RPMI7951 (cell line): ENCODE measurements around the gene IQGAP3. TPM values are rescaled to one million over a fixed set of nuclear protein-coding genes. Genes with fewer than 3 reads are reported as not detected.

Experiments used
- DNase-seq: peaks from one replicate; pipeline ENCODE4 v3.0.0-alpha.2; 2012; ENCODE audit warnings: low read depth
- total RNA-seq: library from RNA; depleted of rRNA; stranded (reverse); fragments of >200 nt; shearing (Covaris generic); gene quantifications from 2 replicates; pipeline ENCODE4 v1.2.3, GENCODE V29; 2014

The IQGAP3 gene
- total RNA-seq, 1 experiment from 2014 or later, result 32.8 TPM

GRCh38 chr1:156544592-156545102 is 27.7 kb downstream of the IQGAP3 start:
- no peak for DNase-seq

- DNase-seq, result no peak
These were observed 29.3 kb downstream of the IQGAP3 start for GRCh38 chr1:156543066-156543465.

DNA sequence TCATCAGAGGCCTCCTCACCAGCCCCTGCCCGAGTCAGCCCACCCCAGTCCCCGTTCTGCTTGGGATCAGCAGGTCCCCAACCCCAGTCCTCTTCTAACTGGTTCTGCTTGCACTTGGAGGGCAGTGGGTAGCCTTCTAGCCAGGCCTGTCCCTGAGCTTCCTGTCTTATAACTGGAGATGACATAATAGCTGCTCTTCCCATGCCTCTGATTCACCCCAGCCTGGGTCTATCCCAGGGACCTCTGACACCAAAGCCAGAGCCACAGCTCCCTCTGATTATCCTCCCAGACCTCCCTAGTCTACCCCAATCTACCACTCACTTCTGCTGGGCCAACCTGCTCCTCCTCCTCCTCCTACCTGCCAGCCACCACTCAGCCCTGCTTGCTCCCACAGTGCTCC is 31.4 kb downstream of the IQGAP3 start:
- no peak for DNase-seq

DNA sequence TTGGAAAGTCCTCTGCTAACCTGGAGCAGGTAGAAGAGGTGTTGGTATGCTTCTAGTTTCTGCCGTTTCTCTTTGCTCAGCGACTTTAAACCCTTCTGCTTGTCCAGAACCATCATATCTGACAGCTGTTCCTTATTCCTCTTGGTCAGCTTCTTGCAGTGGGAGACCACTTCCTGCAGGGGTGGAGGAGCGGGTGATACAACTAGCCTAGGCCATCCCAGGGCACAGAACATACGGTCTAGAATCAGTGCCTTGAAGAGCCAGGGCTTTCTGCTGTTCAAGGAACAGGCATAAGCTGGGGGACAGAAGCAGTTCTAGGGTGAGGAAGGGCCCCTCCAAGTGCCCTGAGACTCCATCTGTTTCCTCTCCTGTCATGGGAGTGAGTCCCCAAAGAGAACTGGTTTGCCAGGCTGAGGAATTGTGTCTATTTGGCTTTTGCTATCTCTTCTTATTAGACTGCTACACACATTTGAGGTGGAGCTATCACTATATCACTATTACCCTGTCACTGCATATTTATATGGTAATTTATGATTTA is 32.5 kb downstream of the IQGAP3 start:
- DNase-seq, result no peak

- DNase-seq, result no peak
These were observed 33.5 kb downstream of the IQGAP3 start for GRCh38 chr1:156538711-156539440.

DNA sequence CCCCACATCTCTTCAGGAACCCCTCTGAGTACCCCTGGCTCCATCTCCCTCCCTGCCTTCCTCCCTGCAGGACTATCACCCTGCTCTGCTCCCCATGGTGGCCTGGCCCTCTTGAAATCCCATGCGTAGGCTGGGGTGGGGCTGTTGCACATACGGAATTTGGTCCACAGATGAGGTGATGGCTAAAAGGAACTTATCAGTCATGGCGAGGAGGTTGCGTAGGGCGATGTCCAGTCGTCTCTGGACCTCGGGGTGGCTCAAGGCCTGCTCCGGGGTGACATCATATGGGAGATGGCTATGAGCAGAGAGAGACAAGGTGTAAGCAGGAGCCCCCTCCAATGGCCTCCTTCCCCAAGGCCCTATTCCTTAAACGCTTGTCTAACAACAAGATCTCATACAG is 35.3 kb downstream of the IQGAP3 start:
- DNase-seq, result no peak

DNA sequence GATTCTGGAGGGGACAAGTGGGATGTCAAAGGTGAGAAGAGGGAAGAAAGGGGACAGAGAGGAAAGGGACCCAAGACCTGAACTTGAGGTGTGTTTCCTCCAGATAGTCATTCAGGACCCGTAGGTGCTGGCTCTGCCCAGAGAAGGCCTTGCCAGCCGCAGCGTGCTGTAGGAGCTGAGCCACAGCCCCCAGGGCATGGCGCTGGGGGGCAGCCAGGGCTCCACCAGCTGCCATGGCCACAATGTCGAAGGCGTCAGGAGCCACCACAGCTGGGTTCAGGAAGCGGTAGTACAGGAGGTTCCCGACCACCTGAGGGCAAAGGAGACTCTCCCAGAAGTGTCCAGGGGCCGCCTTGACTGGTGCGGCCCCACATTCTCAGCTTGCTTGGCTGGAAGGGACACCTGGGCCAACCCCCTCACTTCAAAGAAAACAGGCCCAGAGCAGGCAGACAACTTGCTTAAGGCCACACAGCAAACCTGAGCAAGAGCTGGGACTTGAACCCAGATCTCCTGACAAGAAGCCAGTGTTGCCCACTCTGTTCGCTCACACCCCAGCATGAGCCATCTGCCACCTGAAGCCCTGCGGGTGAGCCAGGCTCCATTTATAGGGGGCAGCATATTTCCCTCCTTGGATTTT is 37.8 kb downstream of the IQGAP3 start:
- DNase-seq, result no peak

DNA sequence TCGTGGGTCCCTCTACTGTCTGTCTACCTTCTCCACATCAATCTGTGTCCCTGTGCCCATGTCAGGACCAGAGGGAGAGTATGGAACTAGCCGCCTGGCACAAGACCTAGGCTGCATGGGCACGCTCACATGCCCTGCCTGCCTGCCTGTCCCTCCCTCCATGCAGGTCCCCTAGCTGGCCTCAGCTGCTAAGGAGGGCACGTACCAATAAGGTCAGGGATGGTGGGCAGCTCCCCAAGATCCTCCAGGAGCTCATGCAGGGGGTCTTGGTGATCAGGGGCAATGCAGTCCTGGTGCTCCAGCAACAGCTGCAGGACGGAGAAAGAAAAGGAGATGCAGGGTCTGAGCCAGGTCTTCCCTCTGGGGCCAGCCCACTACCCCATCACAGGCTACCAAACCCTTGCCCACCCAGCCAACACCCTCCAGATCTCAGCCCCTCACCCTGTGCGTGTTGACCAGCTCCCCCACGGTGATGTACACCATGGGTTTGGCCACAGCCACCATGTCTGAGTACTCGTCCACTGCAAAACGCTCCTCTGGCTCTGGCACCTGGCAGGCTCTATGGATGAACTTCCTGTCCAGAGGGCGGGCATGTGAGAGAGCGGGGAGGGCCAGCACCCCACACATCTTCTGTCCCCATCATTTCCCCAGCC is 38.7 kb downstream of the IQGAP3 start:
- DNase-seq, result no peak

DNA sequence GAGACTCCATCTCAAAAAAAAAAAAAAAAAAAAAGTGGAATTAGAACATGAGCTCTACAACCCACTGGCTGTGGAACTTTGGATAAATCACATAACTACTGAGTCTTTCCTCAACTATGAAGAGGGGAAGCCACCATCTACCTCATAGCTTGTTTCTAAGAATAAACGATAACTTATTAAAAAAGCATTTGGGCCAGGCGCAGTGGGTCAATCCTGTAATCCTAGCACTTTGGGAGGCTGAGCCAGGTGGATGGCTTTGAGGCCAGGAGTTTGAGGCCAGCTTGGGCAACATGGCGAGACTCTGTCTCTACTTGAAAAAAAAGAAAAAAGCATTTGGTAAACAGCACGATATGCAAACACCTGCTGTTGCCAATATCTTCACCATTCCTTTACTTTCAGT is 40.0 kb downstream of the IQGAP3 start:
- no peak for DNase-seq

GRCh38 chr1:156530006-156530405 is 42.4 kb downstream of the IQGAP3 start:
- no peak for DNase-seq

DNA sequence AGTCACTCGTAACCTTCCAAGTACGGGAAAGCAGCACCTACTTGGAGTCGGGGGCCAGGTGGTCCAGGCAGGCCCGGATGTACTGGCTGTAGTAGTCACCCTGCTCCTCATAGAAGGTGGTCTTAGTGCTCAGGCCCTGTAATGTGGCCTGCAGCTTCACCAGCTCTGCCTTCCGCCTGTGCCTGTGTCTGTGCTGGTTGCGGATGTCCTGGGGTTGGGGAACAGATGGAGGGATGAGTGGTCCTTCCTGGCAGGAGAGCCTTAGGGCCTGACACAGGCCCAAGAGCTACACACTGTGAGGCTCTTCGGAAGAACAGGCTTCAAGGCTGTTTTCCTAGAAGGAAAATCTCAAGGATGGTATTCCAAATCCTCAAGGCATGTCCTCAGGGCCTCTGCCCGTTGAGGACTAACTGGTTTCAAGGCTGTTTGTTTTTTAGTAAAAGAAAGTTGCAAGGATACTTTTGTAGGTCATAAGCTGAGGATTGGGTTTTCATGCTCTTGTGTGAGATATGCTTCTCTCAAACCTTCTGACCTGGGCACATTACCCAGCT is 43.4 kb downstream of the IQGAP3 start:
- DNase-seq, result no peak

DNA sequence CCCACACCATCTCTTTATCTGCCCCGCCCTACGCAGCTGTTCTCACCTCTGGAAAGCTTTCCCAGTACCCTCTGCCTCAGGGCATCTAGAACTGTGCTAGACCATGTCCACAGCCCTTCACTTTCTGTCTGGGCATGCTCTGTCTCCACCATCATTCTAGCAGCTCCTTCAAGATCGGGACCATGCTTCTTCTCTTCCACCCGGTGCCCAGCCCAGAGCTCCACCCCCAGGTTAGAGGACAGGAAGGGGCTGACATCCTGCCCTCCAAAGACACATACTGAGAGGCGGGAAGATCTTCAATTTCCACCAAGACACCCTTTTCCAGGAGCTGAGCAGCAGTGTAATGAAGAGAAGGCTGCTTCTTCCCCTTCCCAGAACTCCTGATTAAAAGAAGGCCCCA is 44.1 kb downstream of the IQGAP3 start:
- DNase-seq, result no peak

DNA sequence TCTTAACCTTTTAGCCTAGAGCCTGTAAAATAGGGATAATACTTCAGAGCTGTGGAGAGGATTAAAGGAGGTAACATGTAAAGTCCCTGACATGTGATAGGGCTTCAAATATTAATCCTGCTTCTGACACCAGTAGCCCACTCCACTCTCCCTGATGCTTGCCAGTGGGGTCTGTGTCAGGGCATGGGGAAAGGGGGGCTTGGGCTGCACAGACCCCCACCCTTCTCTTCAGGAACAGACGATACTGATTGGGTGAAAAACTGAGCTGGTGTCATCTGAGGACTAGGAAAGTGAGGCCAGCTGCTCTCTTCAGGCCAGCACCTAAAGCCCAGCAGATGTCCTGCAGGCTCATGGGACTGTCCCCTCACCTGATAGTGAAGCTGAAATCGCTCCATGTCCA is 44.8 kb downstream of the IQGAP3 start:
- DNase-seq, result no peak

DNA sequence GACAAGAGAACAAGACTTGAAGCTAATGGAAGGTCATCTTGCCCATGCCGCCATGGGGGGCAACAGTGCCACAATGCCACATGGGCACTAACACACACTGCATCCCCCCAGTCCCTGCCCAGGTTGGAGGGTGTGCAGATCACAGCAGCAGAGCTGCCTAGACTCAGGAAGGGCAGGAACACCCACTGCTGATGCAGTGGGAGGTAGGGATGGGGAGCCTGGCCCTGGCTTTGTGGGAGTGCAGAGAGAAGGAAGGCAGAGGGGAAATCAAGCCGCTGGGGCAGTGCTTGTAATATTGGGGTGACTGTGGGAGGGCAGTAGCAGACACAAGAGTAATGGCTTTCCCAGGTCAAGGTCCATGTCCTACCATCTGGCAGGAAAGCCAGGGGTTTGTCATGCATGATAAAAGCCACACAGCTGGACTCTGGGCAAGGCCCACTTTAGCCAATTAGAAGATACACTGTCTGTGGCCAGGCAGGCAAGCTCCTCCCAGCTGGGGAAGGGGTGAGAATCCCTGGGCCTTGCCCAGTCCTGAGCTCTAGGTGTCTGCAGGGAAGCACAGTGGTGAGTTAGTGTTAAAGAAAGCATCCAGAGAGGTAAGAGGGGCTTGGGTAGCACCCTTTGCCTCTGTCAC is 46.4 kb downstream of the IQGAP3 start:
- DNase-seq, result no peak

DNA sequence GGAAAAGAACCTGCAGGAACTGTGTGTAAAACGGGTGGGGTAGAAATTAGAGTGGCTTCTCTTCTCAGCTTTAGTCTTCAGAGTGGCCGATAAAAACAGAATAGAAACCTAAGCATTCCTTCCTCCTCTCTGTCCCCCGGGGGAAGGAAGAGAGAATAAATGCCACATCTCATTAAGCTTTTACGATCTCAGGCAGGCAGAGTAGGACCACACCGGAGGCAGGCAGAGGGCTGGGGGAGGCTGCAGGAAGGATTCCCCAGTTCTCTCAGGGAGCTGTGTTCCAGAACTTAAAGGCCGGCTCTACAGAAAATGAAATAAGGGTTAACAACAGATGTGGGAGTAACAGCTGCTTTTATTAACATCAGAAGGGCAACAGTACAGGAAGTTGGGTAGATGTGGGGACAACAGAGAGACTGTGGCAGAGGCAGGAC is 47.3 kb downstream of the IQGAP3 start:
- DNase-seq, result no peak

DNA sequence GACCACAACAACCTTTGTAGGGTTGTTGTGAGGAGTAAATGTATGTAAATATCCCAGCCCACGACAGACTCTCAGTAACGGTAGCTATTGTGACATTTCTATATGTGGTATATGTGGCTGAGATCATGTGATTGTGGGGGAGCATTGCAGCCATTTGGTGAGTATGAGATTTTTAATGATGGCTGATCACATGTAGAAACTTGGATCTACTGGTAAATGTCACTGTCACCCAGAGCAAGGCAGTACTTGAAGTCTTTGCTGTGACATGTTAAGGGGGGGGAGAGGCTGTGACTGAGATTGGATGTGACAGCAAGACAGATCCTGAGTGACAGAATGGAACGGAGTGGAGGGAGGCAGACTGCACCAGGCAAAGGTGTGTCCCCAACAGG is 47.9 kb downstream of the IQGAP3 start:
- no peak for DNase-seq

GRCh38 chr1:156523801-156524480 is 48.4 kb downstream of the IQGAP3 start:
- no peak for DNase-seq

- no peak for DNase-seq
These were observed 49.9 kb downstream of the IQGAP3 start for GRCh38 chr1:156522443-156522970.

DNA sequence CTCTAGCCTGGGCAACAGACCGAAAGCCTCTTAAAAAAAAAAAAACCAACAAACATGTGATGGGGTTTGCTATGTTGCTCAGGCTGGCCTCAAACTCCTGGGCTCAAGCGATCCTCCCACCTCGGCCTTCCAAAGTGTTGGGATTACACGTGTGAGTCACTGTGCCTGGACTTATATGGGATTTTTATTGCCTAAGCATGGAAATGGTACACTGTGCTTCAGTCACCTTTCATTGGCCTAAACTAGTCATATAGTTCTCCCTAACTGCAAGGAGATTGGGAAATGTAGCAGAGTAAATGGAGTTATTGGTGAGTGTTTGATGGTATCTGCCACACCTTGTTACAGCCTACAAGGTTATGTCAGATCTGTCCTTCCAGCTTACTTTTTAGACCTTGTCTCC is 54.6 kb downstream of the IQGAP3 start:
- DNase-seq, result no peak

GRCh38 chr1:156516821-156517220 is 55.5 kb downstream of the IQGAP3 start:
- DNase-seq, result no peak

DNA sequence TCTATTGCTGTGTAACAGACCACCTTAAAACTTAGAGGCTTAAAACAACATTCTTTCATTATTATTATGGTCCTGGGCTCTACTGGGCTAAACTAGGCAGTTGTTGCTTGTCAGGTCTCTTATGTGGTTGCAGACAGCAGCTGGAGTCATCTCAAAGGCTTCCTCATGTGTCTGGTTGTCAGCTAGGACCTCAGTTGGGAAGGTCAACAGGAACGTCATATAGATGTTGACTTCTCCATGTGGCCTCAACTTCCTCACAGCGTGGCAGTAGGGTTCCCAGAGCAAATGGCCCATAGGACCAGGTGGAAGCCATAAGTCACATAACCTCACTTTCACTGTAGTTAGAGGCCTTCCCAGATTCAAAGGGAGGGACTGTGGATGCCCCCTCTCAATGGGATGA is 56.4 kb downstream of the IQGAP3 start:
- DNase-seq, result no peak
